HepG2 (cell line): ENCODE measurements around the gene CTDSP1. TPM values are rescaled to one million over a fixed set of nuclear protein-coding genes. Genes with fewer than 3 reads are reported as not detected.
A peak's percentile ranks its signal among the peaks of the same experiment; 100 is the strongest.

Experiments used
- BHLHE40 ChIP-seq: IDR thresholded peaks from 2 replicates; pipeline ENCODE4 v1.6.1; 2011; ENCODE audit warnings: low read length, improper control_type of control experiment
- CBX5 ChIP-seq: sonication (generic); formaldehyde crosslinking; IDR thresholded peaks from 2 replicates; pipeline ENCODE4 v1.4.0; 2020; ENCODE audit warnings: missing genetic modification reagents, borderline replicate concordance
- PHF8 ChIP-seq: sonication (generic); formaldehyde crosslinking; IDR thresholded peaks from 2 replicates; pipeline ENCODE4 v1.5.0; 2020; ENCODE audit warnings: missing genetic modification reagents
- RELA ChIP-seq: sonication (generic); formaldehyde crosslinking; IDR thresholded peaks from 2 replicates; pipeline ENCODE4 v1.4.0; 2020; ENCODE audit warnings: missing genetic modification reagents
- SP4 ChIP-seq: sonication (generic); formaldehyde crosslinking; IDR thresholded peaks from 2 replicates; pipeline ENCODE4 v1.8.1; 2023; ENCODE audit warnings: mild to moderate bottlenecking, missing genetic modification reagents
- ZNF350 ChIP-seq: sonication (generic); formaldehyde crosslinking; IDR thresholded peaks from 2 replicates; pipeline ENCODE4 v1.4.0; 2020; ENCODE audit warnings: mild to moderate bottlenecking, low read depth, missing genetic modification reagents, borderline replicate concordance
- polyA plus RNA-seq, 8 experiments: library from polyadenylated mRNA; depleted of rRNA in 3 of 8; stranded (reverse) in 7 of 8; unstranded in 1 of 8; fragments of >200 nt; fragmentation: Illumina TruSeq in 4 of 8; extraction: Trizol in 4 of 8; gene quantifications; 2 replicates each; pipeline versions ENCODE4 v1.2.1 to v1.2.3, GENCODE V29; 2011 to 2016; ENCODE audit warnings: low read depth in 4 of 8, missing spikeins in 1 of 8, mixed read lengths in 1 of 8; ENCODE audit not compliant: insufficient read depth in 1 of 8
- total RNA-seq, 5 experiments: library from RNA; depleted of rRNA; stranded (reverse); fragments of >200 nt; fragmentation: Illumina TruSeq; extraction: Trizol; gene quantifications; 2 replicates each; pipeline ENCODE4 v1.2.3, GENCODE V29; 2016; ENCODE audit warnings: low read depth in 1 of 5
- TF ChIP-seq, protein P1 (sequence below): sonication (generic); formaldehyde crosslinking; conservative IDR thresholded peaks from 2 replicates; pipeline ENCODE4 v1.8.0; 2022; ENCODE audit warnings: missing genetic modification reagents
- TF ChIP-seq, protein P2 (sequence below): sonication (generic); formaldehyde crosslinking; IDR thresholded peaks from 2 replicates; pipeline ENCODE4 v1.4.0; 2020; ENCODE audit warnings: mild to moderate bottlenecking, missing genetic modification reagents, borderline replicate concordance
- TF ChIP-seq, protein P3 (sequence below): sonication (generic); formaldehyde crosslinking; IDR thresholded peaks from 2 replicates; pipeline ENCODE4 v1.8.1; 2023; ENCODE audit warnings: mild to moderate bottlenecking, missing genetic modification reagents
- TF ChIP-seq, protein P4 (sequence below): sonication (generic); formaldehyde crosslinking; IDR thresholded peaks from 2 replicates; pipeline ENCODE4 v1.4.0; 2020; ENCODE audit warnings: mild to moderate bottlenecking, missing genetic modification reagents
- TF ChIP-seq, protein P5 (sequence below): sonication (generic); formaldehyde crosslinking; IDR thresholded peaks from 2 replicates; pipeline ENCODE4 v1.4.0; 2020; ENCODE audit warnings: missing genetic modification reagents

Gene CTDSP1
- total and polyA plus RNA-seq, 2 of the 13 experiments (the other 11 are each of a cell fraction or from before 2014, with no cell fraction given) = 91.0 to 268 TPM

DNA sequence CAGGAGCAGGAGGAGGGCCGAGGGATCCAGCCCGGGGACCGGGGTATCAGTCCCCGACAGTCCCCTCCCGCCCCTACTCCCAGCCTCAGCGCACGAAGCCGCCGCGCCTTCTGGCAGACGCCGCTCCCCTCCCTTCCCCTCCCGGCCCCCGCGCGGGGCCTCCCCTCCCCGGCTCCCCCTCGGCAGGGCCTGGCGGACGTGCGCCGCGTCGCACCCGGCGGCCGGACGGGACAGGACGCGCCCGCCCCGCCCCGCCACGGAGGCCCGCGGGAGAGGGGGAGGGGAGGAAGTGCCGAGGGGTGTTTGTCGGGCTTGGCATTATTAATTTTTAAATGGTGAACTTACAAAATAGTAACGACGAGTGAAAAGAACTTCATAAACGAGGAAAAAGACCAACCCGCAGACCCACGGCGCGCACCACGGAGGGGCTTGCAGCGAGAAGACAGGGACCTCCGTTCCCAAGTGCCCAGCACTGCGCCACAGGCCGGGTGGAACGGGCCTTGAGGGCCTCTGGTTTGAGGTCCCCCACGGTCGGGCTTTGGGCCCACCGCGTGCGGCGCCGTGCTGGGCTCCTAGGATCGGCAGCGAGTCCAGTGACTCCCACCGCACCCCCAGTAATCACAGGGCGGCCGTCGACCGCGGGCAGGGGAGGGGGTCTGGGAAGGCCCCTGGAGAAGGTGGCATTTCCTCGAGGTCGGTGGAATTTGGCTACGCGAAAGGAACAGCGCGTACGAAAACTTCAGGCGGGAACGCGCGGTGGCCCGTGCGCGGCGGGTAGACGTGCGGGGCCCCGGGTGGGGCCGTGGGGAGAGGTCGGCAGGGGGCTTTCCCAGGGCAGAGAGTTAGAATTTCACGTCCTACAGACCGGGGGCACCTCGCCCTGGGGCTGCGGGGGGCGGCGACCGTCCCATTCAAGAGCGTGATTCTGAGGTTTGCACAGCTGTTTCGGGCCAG lies 954 bp upstream of the CTDSP1 start (continued):
- TF ChIP-seq CBX5 (CRISPR knock-in tag) = 0 out of 2 replicates have a peak, but pooled peaks have one; percentile 24
- TF ChIP-seq, protein P1, sequence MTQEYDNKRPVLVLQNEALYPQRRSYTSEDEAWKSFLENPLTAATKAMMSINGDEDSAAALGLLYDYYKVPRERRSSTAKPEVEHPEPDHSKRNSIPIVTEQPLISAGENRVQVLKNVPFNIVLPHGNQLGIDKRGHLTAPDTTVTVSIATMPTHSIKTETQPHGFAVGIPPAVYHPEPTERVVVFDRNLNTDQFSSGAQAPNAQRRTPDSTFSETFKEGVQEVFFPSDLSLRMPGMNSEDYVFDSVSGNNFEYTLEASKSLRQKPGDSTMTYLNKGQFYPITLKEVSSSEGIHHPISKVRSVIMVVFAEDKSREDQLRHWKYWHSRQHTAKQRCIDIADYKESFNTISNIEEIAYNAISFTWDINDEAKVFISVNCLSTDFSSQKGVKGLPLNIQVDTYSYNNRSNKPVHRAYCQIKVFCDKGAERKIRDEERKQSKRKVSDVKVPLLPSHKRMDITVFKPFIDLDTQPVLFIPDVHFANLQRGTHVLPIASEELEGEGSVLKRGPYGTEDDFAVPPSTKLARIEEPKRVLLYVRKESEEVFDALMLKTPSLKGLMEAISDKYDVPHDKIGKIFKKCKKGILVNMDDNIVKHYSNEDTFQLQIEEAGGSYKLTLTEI (CRISPR knock-in tag) = no peak
- TF ChIP-seq, protein P2, sequence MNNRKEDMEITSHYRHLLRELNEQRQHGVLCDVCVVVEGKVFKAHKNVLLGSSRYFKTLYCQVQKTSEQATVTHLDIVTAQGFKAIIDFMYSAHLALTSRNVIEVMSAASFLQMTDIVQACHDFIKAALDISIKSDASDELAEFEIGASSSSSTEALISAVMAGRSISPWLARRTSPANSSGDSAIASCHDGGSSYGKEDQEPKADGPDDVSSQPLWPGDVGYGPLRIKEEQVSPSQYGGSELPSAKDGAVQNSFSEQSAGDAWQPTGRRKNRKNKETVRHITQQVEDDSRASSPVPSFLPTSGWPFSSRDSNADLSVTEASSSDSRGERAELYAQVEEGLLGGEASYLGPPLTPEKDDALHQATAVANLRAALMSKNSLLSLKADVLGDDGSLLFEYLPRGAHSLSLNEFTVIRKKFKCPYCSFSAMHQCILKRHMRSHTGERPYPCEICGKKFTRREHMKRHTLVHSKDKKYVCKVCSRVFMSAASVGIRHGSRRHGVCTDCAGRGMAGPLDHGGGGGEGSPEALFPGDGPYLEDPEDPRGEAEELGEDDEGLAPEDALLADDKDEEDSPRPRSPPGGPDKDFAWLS (CRISPR knock-in tag) = peak; percentile 59; the same call in 1 of the 2 replicates
- no peak for TF ChIP-seq SP4 (CRISPR knock-in tag)
- no peak for TF ChIP-seq BHLHE40
- TF ChIP-seq, protein P3, sequence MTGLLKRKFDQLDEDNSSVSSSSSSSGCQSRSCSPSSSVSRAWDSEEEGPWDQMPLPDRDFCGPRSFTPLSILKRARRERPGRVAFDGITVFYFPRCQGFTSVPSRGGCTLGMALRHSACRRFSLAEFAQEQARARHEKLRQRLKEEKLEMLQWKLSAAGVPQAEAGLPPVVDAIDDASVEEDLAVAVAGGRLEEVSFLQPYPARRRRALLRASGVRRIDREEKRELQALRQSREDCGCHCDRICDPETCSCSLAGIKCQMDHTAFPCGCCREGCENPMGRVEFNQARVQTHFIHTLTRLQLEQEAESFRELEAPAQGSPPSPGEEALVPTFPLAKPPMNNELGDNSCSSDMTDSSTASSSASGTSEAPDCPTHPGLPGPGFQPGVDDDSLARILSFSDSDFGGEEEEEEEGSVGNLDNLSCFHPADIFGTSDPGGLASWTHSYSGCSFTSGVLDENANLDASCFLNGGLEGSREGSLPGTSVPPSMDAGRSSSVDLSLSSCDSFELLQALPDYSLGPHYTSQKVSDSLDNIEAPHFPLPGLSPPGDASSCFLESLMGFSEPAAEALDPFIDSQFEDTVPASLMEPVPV (CRISPR knock-in tag) = no peak
- TF ChIP-seq PHF8 (CRISPR knock-in tag) = peak; percentile 67
- 0 out of 2 replicates have a peak, but pooled peaks have one; percentile 12 for TF ChIP-seq ZNF350 (CRISPR knock-in tag)
- TF ChIP-seq, protein P4, sequence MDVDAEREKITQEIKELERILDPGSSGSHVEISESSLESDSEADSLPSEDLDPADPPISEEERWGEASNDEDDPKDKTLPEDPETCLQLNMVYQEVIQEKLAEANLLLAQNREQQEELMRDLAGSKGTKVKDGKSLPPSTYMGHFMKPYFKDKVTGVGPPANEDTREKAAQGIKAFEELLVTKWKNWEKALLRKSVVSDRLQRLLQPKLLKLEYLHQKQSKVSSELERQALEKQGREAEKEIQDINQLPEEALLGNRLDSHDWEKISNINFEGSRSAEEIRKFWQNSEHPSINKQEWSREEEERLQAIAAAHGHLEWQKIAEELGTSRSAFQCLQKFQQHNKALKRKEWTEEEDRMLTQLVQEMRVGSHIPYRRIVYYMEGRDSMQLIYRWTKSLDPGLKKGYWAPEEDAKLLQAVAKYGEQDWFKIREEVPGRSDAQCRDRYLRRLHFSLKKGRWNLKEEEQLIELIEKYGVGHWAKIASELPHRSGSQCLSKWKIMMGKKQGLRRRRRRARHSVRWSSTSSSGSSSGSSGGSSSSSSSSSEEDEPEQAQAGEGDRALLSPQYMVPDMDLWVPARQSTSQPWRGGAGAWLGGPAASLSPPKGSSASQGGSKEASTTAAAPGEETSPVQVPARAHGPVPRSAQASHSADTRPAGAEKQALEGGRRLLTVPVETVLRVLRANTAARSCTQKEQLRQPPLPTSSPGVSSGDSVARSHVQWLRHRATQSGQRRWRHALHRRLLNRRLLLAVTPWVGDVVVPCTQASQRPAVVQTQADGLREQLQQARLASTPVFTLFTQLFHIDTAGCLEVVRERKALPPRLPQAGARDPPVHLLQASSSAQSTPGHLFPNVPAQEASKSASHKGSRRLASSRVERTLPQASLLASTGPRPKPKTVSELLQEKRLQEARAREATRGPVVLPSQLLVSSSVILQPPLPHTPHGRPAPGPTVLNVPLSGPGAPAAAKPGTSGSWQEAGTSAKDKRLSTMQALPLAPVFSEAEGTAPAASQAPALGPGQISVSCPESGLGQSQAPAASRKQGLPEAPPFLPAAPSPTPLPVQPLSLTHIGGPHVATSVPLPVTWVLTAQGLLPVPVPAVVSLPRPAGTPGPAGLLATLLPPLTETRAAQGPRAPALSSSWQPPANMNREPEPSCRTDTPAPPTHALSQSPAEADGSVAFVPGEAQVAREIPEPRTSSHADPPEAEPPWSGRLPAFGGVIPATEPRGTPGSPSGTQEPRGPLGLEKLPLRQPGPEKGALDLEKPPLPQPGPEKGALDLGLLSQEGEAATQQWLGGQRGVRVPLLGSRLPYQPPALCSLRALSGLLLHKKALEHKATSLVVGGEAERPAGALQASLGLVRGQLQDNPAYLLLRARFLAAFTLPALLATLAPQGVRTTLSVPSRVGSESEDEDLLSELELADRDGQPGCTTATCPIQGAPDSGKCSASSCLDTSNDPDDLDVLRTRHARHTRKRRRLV (CRISPR knock-in tag) = peak; percentile 72; the same call in 1 of the 2 replicates
- TF ChIP-seq, protein P5, sequence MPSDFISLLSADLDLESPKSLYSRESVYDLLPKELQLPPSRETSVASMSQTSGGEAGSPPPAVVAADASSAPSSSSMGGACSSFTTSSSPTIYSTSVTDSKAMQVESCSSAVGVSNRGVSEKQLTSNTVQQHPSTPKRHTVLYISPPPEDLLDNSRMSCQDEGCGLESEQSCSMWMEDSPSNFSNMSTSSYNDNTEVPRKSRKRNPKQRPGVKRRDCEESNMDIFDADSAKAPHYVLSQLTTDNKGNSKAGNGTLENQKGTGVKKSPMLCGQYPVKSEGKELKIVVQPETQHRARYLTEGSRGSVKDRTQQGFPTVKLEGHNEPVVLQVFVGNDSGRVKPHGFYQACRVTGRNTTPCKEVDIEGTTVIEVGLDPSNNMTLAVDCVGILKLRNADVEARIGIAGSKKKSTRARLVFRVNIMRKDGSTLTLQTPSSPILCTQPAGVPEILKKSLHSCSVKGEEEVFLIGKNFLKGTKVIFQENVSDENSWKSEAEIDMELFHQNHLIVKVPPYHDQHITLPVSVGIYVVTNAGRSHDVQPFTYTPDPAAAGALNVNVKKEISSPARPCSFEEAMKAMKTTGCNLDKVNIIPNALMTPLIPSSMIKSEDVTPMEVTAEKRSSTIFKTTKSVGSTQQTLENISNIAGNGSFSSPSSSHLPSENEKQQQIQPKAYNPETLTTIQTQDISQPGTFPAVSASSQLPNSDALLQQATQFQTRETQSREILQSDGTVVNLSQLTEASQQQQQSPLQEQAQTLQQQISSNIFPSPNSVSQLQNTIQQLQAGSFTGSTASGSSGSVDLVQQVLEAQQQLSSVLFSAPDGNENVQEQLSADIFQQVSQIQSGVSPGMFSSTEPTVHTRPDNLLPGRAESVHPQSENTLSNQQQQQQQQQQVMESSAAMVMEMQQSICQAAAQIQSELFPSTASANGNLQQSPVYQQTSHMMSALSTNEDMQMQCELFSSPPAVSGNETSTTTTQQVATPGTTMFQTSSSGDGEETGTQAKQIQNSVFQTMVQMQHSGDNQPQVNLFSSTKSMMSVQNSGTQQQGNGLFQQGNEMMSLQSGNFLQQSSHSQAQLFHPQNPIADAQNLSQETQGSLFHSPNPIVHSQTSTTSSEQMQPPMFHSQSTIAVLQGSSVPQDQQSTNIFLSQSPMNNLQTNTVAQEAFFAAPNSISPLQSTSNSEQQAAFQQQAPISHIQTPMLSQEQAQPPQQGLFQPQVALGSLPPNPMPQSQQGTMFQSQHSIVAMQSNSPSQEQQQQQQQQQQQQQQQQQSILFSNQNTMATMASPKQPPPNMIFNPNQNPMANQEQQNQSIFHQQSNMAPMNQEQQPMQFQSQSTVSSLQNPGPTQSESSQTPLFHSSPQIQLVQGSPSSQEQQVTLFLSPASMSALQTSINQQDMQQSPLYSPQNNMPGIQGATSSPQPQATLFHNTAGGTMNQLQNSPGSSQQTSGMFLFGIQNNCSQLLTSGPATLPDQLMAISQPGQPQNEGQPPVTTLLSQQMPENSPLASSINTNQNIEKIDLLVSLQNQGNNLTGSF (CRISPR knock-in tag) = no peak
- peak; percentile 37; the same call in 1 of the 2 replicates for TF ChIP-seq RELA (CRISPR knock-in tag)
